ENCODE data around the gene SERINC1.

DNA sequence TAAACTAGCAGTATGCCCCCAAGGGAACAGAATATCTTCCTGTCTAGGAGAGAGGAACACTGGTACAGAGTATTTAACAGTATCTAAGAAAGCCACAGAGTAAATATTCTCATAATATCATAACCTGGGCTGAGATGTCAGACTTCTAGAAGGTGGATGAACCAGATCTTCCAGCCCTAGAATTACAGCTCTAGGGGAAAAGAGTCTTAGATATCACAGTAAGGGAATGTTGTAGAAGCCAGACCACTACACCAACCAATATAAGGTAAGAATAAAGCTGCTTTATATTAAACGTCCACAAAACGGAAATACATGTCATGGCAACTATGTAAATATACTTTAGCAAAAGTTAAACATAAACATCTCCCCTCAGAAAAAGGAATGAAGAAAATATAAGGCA lies 12.4 kb downstream of the SERINC1 start:
- no peak for TF ChIP-seq ZNF423 (CRISPR knock-in tag; IDR thresholded peaks at IDR 0.05)
- TF ChIP-seq, protein P1, sequence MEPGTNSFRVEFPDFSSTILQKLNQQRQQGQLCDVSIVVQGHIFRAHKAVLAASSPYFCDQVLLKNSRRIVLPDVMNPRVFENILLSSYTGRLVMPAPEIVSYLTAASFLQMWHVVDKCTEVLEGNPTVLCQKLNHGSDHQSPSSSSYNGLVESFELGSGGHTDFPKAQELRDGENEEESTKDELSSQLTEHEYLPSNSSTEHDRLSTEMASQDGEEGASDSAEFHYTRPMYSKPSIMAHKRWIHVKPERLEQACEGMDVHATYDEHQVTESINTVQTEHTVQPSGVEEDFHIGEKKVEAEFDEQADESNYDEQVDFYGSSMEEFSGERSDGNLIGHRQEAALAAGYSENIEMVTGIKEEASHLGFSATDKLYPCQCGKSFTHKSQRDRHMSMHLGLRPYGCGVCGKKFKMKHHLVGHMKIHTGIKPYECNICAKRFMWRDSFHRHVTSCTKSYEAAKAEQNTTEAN (CRISPR knock-in tag; IDR thresholded peaks at IDR 0.05) = no peak
- TF ChIP-seq, protein P2, sequence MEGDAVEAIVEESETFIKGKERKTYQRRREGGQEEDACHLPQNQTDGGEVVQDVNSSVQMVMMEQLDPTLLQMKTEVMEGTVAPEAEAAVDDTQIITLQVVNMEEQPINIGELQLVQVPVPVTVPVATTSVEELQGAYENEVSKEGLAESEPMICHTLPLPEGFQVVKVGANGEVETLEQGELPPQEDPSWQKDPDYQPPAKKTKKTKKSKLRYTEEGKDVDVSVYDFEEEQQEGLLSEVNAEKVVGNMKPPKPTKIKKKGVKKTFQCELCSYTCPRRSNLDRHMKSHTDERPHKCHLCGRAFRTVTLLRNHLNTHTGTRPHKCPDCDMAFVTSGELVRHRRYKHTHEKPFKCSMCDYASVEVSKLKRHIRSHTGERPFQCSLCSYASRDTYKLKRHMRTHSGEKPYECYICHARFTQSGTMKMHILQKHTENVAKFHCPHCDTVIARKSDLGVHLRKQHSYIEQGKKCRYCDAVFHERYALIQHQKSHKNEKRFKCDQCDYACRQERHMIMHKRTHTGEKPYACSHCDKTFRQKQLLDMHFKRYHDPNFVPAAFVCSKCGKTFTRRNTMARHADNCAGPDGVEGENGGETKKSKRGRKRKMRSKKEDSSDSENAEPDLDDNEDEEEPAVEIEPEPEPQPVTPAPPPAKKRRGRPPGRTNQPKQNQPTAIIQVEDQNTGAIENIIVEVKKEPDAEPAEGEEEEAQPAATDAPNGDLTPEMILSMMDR (IDR thresholded peaks at IDR 0.05) = no peak
- TF ChIP-seq, protein P3, sequence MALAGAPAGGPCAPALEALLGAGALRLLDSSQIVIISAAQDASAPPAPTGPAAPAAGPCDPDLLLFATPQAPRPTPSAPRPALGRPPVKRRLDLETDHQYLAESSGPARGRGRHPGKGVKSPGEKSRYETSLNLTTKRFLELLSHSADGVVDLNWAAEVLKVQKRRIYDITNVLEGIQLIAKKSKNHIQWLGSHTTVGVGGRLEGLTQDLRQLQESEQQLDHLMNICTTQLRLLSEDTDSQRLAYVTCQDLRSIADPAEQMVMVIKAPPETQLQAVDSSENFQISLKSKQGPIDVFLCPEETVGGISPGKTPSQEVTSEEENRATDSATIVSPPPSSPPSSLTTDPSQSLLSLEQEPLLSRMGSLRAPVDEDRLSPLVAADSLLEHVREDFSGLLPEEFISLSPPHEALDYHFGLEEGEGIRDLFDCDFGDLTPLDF (CRISPR knock-in tag; IDR thresholded peaks at IDR 0.05) = no peak
- TF ChIP-seq, protein P4, sequence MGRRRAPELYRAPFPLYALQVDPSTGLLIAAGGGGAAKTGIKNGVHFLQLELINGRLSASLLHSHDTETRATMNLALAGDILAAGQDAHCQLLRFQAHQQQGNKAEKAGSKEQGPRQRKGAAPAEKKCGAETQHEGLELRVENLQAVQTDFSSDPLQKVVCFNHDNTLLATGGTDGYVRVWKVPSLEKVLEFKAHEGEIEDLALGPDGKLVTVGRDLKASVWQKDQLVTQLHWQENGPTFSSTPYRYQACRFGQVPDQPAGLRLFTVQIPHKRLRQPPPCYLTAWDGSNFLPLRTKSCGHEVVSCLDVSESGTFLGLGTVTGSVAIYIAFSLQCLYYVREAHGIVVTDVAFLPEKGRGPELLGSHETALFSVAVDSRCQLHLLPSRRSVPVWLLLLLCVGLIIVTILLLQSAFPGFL (CRISPR knock-in tag; IDR thresholded peaks at IDR 0.05; ENCODE audit: borderline replicate concordance) = no peak
- no peak for TF ChIP-seq ZNF263 (CRISPR knock-in tag; IDR thresholded peaks at IDR 0.05; ENCODE audit: low read depth)
- TF ChIP-seq, protein P5, sequence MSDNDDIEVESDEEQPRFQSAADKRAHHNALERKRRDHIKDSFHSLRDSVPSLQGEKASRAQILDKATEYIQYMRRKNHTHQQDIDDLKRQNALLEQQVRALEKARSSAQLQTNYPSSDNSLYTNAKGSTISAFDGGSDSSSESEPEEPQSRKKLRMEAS (CRISPR knock-in tag; IDR thresholded peaks at IDR 0.05) = no peak
- TF ChIP-seq, protein P6, sequence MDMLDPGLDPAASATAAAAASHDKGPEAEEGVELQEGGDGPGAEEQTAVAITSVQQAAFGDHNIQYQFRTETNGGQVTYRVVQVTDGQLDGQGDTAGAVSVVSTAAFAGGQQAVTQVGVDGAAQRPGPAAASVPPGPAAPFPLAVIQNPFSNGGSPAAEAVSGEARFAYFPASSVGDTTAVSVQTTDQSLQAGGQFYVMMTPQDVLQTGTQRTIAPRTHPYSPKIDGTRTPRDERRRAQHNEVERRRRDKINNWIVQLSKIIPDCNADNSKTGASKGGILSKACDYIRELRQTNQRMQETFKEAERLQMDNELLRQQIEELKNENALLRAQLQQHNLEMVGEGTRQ (CRISPR knock-in tag; IDR thresholded peaks at IDR 0.05) = no peak
- TF ChIP-seq, protein P7, sequence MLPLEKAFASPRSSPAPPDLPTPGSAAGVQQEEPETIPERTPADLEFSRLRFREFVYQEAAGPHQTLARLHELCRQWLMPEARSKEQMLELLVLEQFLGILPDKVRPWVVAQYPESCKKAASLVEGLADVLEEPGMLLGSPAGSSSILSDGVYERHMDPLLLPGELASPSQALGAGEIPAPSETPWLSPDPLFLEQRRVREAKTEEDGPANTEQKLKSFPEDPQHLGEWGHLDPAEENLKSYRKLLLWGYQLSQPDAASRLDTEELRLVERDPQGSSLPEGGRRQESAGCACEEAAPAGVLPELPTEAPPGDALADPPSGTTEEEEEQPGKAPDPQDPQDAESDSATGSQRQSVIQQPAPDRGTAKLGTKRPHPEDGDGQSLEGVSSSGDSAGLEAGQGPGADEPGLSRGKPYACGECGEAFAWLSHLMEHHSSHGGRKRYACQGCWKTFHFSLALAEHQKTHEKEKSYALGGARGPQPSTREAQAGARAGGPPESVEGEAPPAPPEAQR (CRISPR knock-in tag; IDR thresholded peaks at IDR 0.05) = no peak
- TF ChIP-seq HMGA2 (CRISPR knock-in tag; IDR thresholded peaks at IDR 0.05) = no peak

Data from WTC11 (cell line).